Measurements from ENCODE around the gene APBB2.

Gene APBB2

DNA sequence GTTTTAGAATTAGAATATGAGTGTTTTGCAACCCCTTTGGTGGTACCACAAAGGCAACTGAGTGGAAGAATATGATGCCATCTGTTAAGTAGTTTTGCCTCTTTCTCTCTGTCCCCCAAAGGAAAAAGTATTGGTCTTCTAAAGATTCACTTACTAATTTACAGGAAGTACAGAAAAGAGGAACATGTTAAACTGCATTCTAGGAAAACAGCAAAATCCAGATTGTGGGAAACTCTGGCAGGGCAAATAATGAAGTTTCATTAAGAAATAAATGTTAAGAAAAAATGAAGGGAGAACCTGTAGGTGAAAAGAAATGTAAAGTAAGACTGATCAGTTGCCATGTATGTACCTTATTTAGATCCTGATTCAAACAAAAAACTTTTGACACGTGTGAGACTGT lies 425.3 kb downstream of the APBB2 start:
- no peak for DNase-seq

DNA sequence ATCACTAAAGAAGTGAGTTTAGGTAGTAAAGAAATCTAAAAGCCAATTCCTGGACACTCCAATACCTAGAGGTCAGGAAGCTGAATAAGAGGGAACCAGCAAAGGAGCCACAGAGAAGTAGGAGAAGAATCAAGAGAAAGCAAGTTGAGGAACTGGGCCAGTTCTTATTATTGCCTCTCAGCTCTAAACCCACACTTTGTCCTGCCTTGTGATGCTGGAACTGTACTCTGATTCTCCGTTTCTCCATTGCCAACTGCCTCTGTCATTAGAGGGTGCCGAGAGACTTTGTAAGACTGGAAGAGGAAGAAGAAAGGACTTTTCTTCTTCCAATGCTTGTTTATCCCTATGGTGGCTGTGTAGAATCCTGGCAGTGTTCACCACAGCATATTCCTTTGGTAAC lies 426.0 kb downstream of the APBB2 start:
- no peak for DNase-seq

DNA sequence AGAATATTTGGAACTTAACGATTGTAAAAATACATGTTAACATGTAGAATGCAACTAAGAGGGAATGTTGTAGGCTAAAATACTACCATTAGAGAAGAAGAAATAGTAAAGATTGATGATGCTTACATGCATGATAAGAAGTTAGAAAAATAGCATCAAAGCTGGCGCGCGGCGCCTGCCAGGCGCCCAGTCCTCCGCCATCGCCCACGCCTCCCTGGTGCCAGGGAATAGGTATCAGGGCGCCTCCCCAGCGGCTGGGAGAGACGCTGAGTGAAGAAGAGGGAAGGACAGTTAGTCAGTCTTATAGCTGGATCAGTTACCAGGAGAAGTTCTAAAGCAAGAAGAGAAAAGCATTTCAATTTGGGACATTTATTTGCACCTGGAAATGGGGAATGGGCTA lies 428.6 kb downstream of the APBB2 start:
- no peak for DNase-seq

DNA sequence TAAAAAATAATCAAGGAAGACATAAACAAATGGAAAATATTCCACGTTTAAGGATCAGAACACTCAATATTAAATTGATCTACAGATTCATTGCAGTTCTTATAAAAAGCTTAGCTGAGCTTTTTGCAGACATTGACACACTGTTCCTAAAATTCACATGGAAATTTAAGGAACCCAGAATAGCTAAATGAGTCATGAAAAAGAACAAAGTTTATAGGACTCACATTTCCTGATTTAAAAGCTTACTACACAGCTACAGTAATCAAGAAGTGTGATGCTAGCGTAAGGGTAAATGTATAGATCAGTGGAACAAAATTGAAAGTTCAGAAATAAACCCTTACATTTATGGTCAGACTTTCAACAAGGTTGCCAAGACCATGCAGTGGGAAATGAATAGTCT lies 431.5 kb downstream of the APBB2 start:
- no peak for DNase-seq

DNA sequence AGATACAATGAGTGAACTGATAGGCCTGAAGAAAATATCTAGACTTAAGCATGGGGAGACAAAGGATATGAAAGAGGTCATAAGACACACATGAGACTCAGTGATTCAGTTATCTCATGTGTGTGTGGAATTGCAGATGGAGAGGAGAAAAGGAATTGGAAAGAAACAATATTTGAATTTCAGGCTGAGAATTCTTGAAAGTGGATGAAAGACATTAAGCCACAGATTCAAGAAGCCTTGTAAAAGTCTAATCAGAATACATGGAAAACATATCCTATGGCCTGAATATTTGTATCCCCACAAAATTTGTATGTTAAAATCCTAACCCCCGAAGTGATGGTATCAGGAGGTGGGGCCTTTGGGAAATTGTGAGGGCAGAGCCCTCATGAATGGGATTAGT lies 436.3 kb downstream of the APBB2 start:
- DNase-seq: no peak

DNA sequence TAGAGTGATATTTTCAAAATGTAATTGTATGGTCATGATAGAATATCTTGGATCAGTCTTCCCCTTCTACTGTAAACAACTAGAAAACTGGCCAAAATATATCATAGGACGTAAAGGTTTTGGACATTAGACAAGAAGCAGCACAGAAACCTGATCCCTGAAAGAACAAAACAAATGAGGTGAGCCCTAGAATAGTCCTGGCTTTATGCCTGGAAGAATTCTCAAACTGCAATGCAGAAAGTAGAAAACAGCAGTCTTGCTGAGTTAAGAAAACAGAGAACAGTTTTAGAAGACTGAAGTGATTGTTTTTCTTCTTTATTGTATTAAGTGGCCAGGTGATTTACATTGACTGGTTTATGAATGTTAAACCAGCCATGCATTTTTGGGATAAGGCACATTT lies 445.1 kb downstream of the APBB2 start:
- no peak for DNase-seq

DNA sequence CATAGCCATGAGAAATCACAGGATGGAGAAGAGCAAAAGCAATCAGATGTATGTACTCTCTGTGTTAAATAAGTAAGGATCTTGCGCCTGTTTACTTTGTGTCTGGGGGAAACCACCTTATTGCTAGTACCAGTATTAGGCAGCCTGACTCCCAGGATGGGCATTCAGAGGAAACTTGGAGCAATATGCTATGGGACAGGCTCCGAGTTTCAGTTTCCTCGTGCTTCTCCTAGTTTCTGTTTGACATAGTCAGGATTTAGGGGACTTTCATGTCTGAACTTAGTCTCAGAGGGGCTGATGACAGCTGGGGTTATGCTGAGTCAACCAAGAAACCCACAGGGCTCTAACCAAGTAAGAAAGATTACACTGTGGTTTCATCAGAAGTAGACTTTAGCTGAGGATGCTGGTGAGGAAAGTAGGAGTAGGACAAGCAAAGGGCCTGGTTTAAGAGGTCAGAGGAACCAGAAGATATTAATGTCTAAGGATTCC lies 451.1 kb downstream of the APBB2 start:
- DNase-seq: no peak

Measured in amniotic stem cell (primary cell).